ENCODE results near the gene CRYBG1. TPM values are rescaled to one million over a fixed set of nuclear protein-coding genes. Genes with fewer than 3 reads are reported as not detected.

Gene CRYBG1
- total RNA-seq, 1 experiment from 2014 or later: 5.7 TPM

DNA sequence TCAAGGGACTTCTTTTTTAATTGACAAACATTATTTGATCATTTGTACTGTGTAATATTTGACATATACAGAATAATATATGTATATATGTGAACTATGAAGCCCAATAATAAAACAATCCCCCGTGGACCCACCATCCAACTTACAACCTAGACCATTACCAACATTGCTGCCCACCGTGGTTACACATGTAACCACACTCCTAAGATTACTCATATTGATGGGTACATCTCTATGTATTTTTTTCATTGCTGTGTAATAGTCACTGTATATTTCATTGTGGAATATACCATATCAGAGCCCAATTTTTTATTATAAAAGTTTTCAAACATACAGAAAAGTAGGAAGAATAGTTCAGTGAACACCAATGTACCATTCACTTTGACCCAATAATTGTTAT, 174.5 kb downstream of the CRYBG1 start:
- Histone ChIP-seq H2BK12ac (ENCODE audit: insufficient read length, low read depth, low read length) (no peak overlapping the region), H2BK20ac (ENCODE audit: low read depth, low read length, poor library complexity, severe bottlenecking) (no peak overlapping the region), H3K9me3 (ENCODE audit: control insufficient read depth, low read depth, low read length) (no peaks in the 10 kb centered on the region), H3K4me2 (ENCODE audit: insufficient read depth, insufficient read length, low read length) (no peak overlapping the region), H3T11ph (ENCODE audit: low read length) (no peak overlapping the region), H3K27me3 (ENCODE audit: insufficient read depth, low read length) (no peaks in the 10 kb centered on the region), H4K5ac (ENCODE audit: insufficient read length, low read depth, low read length) (no peak overlapping the region), H3K56ac (ENCODE audit: insufficient read length, low read depth, low read length) (no peak overlapping the region), H2BK120ac (ENCODE audit: low read depth, low read length, poor library complexity, severe bottlenecking) (no peak overlapping the region), H3K79me1 (ENCODE audit: insufficient read depth, low read depth, low read length, poor library complexity, severe bottlenecking) (no peaks in the 10 kb centered on the region), H3K14ac (ENCODE audit: insufficient read depth, low read length) (no peak overlapping the region), H3K23ac (ENCODE audit: insufficient read length, low read depth, low read length) (no peak overlapping the region), H3K27ac (ENCODE audit: insufficient read length, low read depth, low read length) (no peak overlapping the region), H3K4me1 (ENCODE audit: insufficient read depth, low read length) (no peaks in the 10 kb centered on the region), H3K9ac (ENCODE audit: extremely low read depth, insufficient read length, low read length) (no peak overlapping the region), H4K8ac (replicated peaks; ENCODE audit: insufficient read length, low read depth, low read length) (no peak overlapping the region), H3K4ac (ENCODE audit: low read depth, low read length) (no peak overlapping the region), H2BK15ac (ENCODE audit: low read depth, low read length) (no peak overlapping the region), H2BK5ac (ENCODE audit: insufficient read length, low read length) (no peak overlapping the region), H4K91ac (ENCODE audit: insufficient read length, low read depth, low read length) (no peak overlapping the region), H3K18ac (ENCODE audit: insufficient read length, low read depth, low read length) (no peak overlapping the region), H3K79me2 (ENCODE audit: insufficient read depth, low read length) (no peaks in the 10 kb centered on the region), H3K23me2 (ENCODE audit: insufficient read length, low read depth, low read length, poor library complexity, severe bottlenecking) (no peaks in the 10 kb centered on the region), H2AK5ac (ENCODE audit: insufficient read length, low read length) (no peak overlapping the region), H2AFZ (ENCODE audit: low read length) (no peak overlapping the region), H4K20me1 (ENCODE audit: control insufficient read depth, insufficient read depth, insufficient read length) (no peaks in the 10 kb centered on the region)
- peaks cover 4 to 13% of the 10 kb centered on the region in 2 experiments for H3K4me1 Mint-ChIP-seq
- TF ChIP-seq, protein P1, sequence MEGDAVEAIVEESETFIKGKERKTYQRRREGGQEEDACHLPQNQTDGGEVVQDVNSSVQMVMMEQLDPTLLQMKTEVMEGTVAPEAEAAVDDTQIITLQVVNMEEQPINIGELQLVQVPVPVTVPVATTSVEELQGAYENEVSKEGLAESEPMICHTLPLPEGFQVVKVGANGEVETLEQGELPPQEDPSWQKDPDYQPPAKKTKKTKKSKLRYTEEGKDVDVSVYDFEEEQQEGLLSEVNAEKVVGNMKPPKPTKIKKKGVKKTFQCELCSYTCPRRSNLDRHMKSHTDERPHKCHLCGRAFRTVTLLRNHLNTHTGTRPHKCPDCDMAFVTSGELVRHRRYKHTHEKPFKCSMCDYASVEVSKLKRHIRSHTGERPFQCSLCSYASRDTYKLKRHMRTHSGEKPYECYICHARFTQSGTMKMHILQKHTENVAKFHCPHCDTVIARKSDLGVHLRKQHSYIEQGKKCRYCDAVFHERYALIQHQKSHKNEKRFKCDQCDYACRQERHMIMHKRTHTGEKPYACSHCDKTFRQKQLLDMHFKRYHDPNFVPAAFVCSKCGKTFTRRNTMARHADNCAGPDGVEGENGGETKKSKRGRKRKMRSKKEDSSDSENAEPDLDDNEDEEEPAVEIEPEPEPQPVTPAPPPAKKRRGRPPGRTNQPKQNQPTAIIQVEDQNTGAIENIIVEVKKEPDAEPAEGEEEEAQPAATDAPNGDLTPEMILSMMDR (conservative IDR thresholded peaks at IDR 0.05): no peak
- no peaks in the 10 kb centered on the region for H3K9me3 Mint-ChIP-seq
- no peaks in the 10 kb centered on the region for H3K27me3 Mint-ChIP-seq (ENCODE audit: low read depth)
- WGBS (ENCODE audit: extremely low coverage, insufficient read length, low lambda C conversion rate): no CpG with 5 or more reads among the region's 2 CpGs
- H3K27ac Mint-ChIP-seq: no peak overlapping the region
- no peak overlapping the region for H3K4me3 Mint-ChIP-seq
- H3K36me3 Mint-ChIP-seq (ENCODE audit: insufficient read depth in 1 of 3, low read depth in 3 of 3): no peaks in the 10 kb centered on the region
- no peak for DNase-seq
